NT2/D1 (cell line): ENCODE measurements around the gene HOXC10.

Experiments
- SUZ12 ChIP-seq: IDR thresholded peaks from 2 replicates; pipeline ENCODE4 v1.6.1; 2011; ENCODE audit not compliant: insufficient read length, insufficient read depth; ENCODE audit errors: extremely low read depth
- ZNF274 ChIP-seq: IDR thresholded peaks from 2 replicates; pipeline ENCODE4 v1.6.1; 2011; ENCODE audit warnings: mild to moderate bottlenecking, low read depth, low read length

- TF ChIP-seq ZNF274 (no peak), SUZ12 (no peak)
Measured at GRCh38 chr12:53944907-53945847, 39.8 kb upstream of the HOXC10 start.
